ENCODE results near the gene CHSY3.

DNA sequence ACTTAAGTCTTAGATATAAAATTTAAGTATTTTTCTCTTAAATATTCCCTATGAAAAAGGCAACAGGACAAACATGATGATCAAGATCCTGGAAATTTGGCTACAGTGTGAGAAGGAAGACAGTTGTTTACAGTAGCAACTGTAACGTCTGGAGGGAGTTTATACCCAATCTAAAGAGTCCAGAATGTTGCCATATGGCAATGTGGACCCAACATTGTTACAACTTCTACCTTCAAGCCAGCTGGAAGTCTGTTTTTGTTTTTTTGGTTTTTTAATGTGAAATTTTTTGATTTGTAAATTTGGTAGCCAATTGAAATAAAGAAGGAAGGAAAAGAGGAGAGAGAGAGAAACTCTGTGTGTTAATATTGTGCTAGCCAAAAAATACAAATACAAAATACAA, 233.4 kb downstream of the CHSY3 start:
- TF ChIP-seq EZH2 (IDR thresholded peaks at IDR 0.05; ENCODE audit: borderline replicate concordance, low read length) (no peak), CTCF (conservative IDR thresholded peaks at IDR 0.05 in 1 of 2, IDR thresholded peaks at IDR 0.05 in 1 of 2; ENCODE audit: extremely low read depth in 1 of 2, insufficient read depth in 1 of 2, low read depth in 1 of 2, low read length in 2 of 2) (no peak)

Data from mammary epithelial cell (primary cell).